BE2C (cell line): ENCODE results near the gene PHKB.

Experiments
- DNase-seq: peaks from one replicate; pipeline ENCODE4 v3.0.0-alpha.2; 2020
- H3K27me3 ChIP-seq: fragments of 250-450 bp; sonication (Bioruptor Pico); 2 replicates; pipeline ENCODE4 v1.5.1; 2020; ENCODE audit warnings: mild to moderate bottlenecking
- H3K36me3 ChIP-seq: fragments of 250-450 bp; sonication (Bioruptor Pico); 2 replicates; pipeline ENCODE4 v1.5.1; 2020; ENCODE audit warnings: mild to moderate bottlenecking
- H3K4me1 ChIP-seq: fragments of 250-450 bp; sonication (Bioruptor Pico); 2 replicates; pipeline ENCODE4 v1.5.1; 2020
- H3K4me3 ChIP-seq: 2 replicates; pipeline ENCODE4 v1.5.1; 2011; ENCODE audit warnings: low read depth, low read length
- H3K9me3 ChIP-seq: fragments of 250-450 bp; sonication (Bioruptor Pico); 2 replicates; pipeline ENCODE4 v1.5.1; 2020
- CTCF ChIP-seq: IDR thresholded peaks from 2 replicates; pipeline ENCODE4 v1.5.1; 2012; ENCODE audit warnings: mild to moderate bottlenecking, low read depth, low read length

The PHKB gene

GRCh38 chr16:47687694-47688093, 226.6 kb downstream of the PHKB start:
- Histone ChIP-seq H3K9me3 (no peaks in the 10 kb centered on the region), H3K4me1 (no peaks in the 10 kb centered on the region), H3K27me3 (no peaks in the 10 kb centered on the region), H3K36me3 (no peaks in the 10 kb centered on the region), H3K4me3 (no peak overlapping the region)
- no peak for DNase-seq
- TF ChIP-seq CTCF = no peak

- H3K4me1 ChIP-seq = no peaks in the 10 kb centered on the region
- H3K9me3 ChIP-seq = no peaks in the 10 kb centered on the region
- no peak for DNase-seq
- TF ChIP-seq CTCF = no peak
- H3K36me3 ChIP-seq = peaks cover 7% of the 10 kb centered on the region
- no peaks in the 10 kb centered on the region for H3K27me3 ChIP-seq
- no peak overlapping the region for H3K4me3 ChIP-seq
Measured at GRCh38 chr16:47693226-47693625, 232.1 kb downstream of the PHKB start.

DNA sequence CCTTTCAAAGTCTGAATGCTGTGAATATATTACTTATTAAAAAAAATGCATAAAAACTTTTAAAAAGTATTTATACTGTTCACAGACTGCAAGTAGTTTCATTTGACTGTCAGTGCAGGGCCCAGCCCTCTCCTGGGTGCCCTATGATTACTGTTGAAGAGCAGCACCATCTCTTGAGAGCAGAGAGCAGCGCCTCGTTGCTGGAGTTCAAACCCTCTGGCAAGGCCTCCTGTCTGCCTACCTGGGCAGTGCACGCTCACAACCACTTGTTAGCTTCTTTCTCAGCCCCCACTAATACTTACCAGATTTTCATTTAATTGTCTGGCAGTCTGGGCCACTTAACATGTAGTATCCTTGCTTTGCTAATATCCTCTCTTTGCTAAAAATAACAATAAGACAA, 233.4 kb downstream of the PHKB start:
- peaks cover 7% of the 10 kb centered on the region for H3K36me3 ChIP-seq

DNA sequence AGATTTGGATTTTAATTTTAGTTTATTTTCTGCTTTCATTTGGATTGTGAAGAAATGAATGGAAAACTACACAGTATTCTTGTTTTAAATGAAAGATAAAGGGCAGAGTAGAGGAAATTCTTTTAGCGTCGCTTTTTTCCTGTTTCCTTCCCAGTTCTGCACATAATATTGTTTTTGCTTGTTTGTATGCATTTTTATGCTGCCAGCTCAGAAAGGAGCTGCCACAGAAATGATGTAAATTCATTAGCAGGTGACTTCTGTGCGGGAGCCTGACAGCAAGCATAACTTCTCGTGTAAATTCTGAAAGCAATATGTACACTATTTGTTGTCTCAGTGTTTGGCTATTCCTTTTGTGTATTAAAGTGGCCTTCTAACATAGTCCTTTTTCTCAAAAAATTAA, 234.6 kb downstream of the PHKB start:
- peaks cover 7% of the 10 kb centered on the region for H3K36me3 ChIP-seq

More for the DNA sequence above, 233.4 kb downstream of the PHKB start:
- no peak for DNase-seq
- Histone ChIP-seq H3K4me3 (no peak overlapping the region), H3K9me3 (no peaks in the 10 kb centered on the region), H3K27me3 (no peaks in the 10 kb centered on the region), H3K4me1 (no peaks in the 10 kb centered on the region)
- TF ChIP-seq CTCF = no peak

GRCh38 chr16:47697826-47698225, 236.7 kb downstream of the PHKB start:
- no peaks in the 10 kb centered on the region for H3K9me3 ChIP-seq
- no peak for TF ChIP-seq CTCF
- peaks cover 7% of the 10 kb centered on the region for H3K36me3 ChIP-seq
- H3K4me1 ChIP-seq = no peaks in the 10 kb centered on the region
- no peak for DNase-seq
- no peak overlapping the region for H3K4me3 ChIP-seq
- H3K27me3 ChIP-seq = no peaks in the 10 kb centered on the region

More for the DNA sequence above, 234.6 kb downstream of the PHKB start:
- Histone ChIP-seq H3K4me1 (no peaks in the 10 kb centered on the region), H3K27me3 (no peaks in the 10 kb centered on the region), H3K4me3 (no peak overlapping the region), H3K9me3 (no peaks in the 10 kb centered on the region)
- no peak for DNase-seq
- no peak for TF ChIP-seq CTCF

DNA sequence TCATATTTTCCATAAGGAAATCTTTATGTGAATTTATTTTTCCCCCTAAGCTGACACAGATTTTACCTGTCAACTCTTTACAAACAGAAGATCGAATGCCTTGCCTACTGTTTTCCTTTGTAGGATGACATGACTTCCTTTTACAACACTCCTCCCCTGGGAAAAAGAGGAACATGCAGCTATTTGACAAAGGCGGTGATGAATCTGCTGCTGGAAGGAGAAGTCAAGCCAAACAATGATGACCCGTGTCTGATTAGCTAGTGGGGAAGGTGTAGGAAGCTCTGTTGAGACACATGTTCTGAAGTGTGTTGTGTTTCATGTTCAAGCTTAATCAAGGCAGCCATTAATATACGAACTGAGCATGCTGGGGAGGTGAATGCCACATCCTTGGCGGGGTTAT, 238.0 kb downstream of the PHKB start:
- no peak for DNase-seq
- H3K36me3 ChIP-seq = peaks cover 4% of the 10 kb centered on the region
- no peaks in the 10 kb centered on the region for H3K4me1 ChIP-seq
- H3K9me3 ChIP-seq = no peaks in the 10 kb centered on the region
- H3K4me3 ChIP-seq = no peak overlapping the region
- H3K27me3 ChIP-seq = no peaks in the 10 kb centered on the region
- TF ChIP-seq CTCF = no peak
